Measurements from ENCODE around the gene CHPF. TPM values are rescaled to one million over a fixed set of nuclear protein-coding genes. Genes with fewer than 3 reads are reported as not detected.

The CHPF gene, protein sequence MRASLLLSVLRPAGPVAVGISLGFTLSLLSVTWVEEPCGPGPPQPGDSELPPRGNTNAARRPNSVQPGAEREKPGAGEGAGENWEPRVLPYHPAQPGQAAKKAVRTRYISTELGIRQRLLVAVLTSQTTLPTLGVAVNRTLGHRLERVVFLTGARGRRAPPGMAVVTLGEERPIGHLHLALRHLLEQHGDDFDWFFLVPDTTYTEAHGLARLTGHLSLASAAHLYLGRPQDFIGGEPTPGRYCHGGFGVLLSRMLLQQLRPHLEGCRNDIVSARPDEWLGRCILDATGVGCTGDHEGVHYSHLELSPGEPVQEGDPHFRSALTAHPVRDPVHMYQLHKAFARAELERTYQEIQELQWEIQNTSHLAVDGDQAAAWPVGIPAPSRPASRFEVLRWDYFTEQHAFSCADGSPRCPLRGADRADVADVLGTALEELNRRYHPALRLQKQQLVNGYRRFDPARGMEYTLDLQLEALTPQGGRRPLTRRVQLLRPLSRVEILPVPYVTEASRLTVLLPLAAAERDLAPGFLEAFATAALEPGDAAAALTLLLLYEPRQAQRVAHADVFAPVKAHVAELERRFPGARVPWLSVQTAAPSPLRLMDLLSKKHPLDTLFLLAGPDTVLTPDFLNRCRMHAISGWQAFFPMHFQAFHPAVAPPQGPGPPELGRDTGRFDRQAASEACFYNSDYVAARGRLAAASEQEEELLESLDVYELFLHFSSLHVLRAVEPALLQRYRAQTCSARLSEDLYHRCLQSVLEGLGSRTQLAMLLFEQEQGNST
- 10.3 and 11.3 TPM in 2 replicates for total RNA-seq (2013; cell fraction: nucleolus; rRNA removed)
- total RNA-seq (2014; rRNA removed) (12.5 and 15.2 TPM in 2 replicates), total RNA-seq (2014; rRNA removed; fragmentation: Illumina TruSeq; extraction: Trizol) (1.2 and 2.0 TPM in 2 replicates), total RNA-seq (2021) (11.6 and 12.2 TPM in 2 replicates), polyA plus RNA-seq (2011; rRNA removed) (0.89 and 2.2 TPM in 2 replicates), polyA plus RNA-seq (2014; fragmentation: Illumina TruSeq; extraction: Trizol) (0.16 and 0.75 TPM in 2 replicates), polyA plus RNA-seq (2014; fragmentation: Nextera tagmentation; extraction: Ambion mirVana) (under 1 TPM in 1 of 2 experiments, not detected in 1; 0.09 TPM), polyA plus RNA-seq (2014; rRNA removed) (8.3 and 11.5 TPM in 2 replicates), polyA plus RNA-seq (2016; fragmentation: Nextera tagmentation; extraction: Ambion mirVana) (10 to 100 TPM; 14.2 to 17.4 TPM), polyA minus RNA-seq (2011; rRNA and poly(A)+ RNA removed) (1.3 and 5.0 TPM in 2 replicates), Bru-seq, nascent RNA (percentile 56 among the genes with signal in this experiment), BruChase-seq, experiment 1, labeled RNA remaining after a 6-hour chase (percentile 56 among the genes with signal in this experiment), BruChase-seq, experiment 2, labeled RNA remaining after a 2-hour chase (percentile 54 among the genes with signal in this experiment)
- 1.8 TPM for polyA plus RNA-seq (2011; ENCODE audit: low read depth)
- 4.3 and 7.3 TPM in 2 replicates for polyA plus RNA-seq (2011; cell fraction: cytosol; rRNA removed)
- 7.0 and 8.1 TPM in 2 replicates for polyA plus RNA-seq (2011; cell fraction: nucleus; rRNA removed)
- polyA plus RNA-seq (2012) = 8.3 and 8.9 TPM in 2 replicates
- polyA minus RNA-seq (2011; cell fraction: cytosol; rRNA and poly(A)+ RNA removed) = 4.2 and 4.3 TPM in 2 replicates
- polyA minus RNA-seq (2011; cell fraction: nucleus; rRNA and poly(A)+ RNA removed) = 4.6 and 7.0 TPM in 2 replicates
- long read RNA-seq, experiment 1, transcript CHPF-201 (4 exons, 3,013 nt) = major isoform, 14 of 22 reads
- long read RNA-seq, experiment 1, transcript CHPF-202 (2 exons, 1,079 nt) = minor isoform, 6 of 22 reads
- long read RNA-seq, experiment 1, partial matches to known transcripts = 0 of 22 reads
- long read RNA-seq, experiment 1, other reads (novel, unspliced or antisense) = 2 of 22 reads
- long read RNA-seq, experiment 2, partial matches to known transcripts = 0 of 1 reads
- long read RNA-seq, experiment 2, other reads (novel, unspliced or antisense) = 1 of 1 reads

DNA sequence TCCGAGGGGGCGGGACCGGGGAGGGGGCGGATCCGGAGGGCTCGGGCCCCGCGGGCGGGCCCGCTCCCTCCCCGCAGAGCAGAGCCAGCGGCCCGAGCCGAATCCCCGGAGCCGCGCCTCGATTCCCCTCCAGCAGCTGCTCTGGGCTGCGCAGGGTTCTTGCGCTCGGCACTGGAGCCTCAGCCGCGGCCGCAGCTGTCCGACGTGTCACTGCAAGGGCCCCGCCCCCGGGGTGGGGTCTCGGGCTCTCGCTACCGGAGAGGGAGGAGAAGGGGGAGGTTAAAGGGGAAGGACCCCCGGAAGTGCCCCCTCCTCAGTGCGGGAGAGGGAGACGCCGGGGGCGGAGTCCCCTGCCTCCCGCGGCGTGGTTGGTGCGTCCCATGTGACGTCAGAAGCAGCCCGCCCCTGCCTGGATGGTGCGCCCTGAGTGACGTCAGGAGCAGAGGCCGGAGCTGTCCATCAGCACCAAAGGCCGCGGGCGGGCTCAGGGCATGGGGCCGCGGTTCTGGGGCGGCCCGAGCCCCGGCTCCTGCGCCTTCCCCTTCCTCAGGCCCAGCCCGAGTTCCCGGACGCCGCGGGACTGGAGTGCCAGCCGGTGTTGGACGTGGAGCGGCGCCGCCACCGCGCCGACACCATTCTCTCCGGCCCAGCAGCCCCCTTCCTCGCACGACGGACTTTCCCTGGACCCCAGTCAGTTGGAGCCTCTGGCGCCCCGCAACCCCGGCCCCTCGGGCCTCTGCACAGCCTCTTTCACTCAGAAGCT is at the start of gene CHPF, which contains the start of gene TMEM198:
Gene CHPF, minus strand, starts transcription at position 214 of the 763 bp plus-strand sequence. CDS start 271 bp downstream, outside the sequence.
Gene TMEM198, plus strand, starts transcription at position 433 of the 763 bp plus-strand sequence. CDS start 700 bp downstream, outside the sequence.
- ATAC-seq (peak; percentile 85), DNase-seq (ENCODE audit: low read depth, low spot score) (peak; percentile 69), FAIRE-seq (peak; percentile 72)
- intact Hi-C loops (cut with micrococcal nuclease; ENCODE audit: unreplicated experiment) (no loop called here), in situ Hi-C loops (cut with MboI) (loop anchor here (5.0 kb wide), 1 partner anchor 144 kb away; no protein-coding TSS in a partner anchor)
- peaks cover 0 to 7% of the 10 kb centered on the region in 2 experiments; a peak in 2 of 4 replicates for H3K27me3 ChIP-seq (replicated peaks in 1 of 2; ENCODE audit: control insufficient read depth in 2 of 2, insufficient read depth in 2 of 2, low read length in 1 of 2)
- peaks cover 3% of the 10 kb centered on the region; the same call in 1 of the 2 replicates for H3K4me1 ChIP-seq (ENCODE audit: control insufficient read depth, insufficient read depth, low read length)
- H2AFZ ChIP-seq (ENCODE audit: control insufficient read depth, low read depth, low read length) = peak within 1 kb of the TSS; percentile 62
- no peaks in the 10 kb centered on the region for H3K79me2 ChIP-seq (ENCODE audit: control insufficient read depth, insufficient read depth, low read length)
- CTCF ChIA-PET = interaction anchor here (0.7 to 4.5 kb wide), 9 partner anchors 9 to 146 kb away, joined by 3 to 68 read pairs (median 4); partner anchors contain the start of gene GMPPA
- no peaks in the 10 kb centered on the region for H3K9me3 ChIP-seq (replicated peaks; ENCODE audit: control insufficient read depth, insufficient read depth, low read length)
- SMC1A ChIA-PET (ENCODE audit: uncharacterized antibody, unreplicated experiment) = interaction anchor here (0.9 to 1.3 kb wide), 4 partner anchors 14 to 145 kb away, joined by 3 read pairs; no protein-coding TSS in a partner anchor
- RAD21 ChIA-PET (ENCODE audit: unreplicated experiment) = interaction anchor here (0.6 to 3.6 kb wide), 6 partner anchors 45 to 146 kb away, joined by 3 to 20 read pairs (median 4); partner anchors contain the start of genes GMPPA and STK11IP
- H4K20me1 ChIP-seq (ENCODE audit: control insufficient read depth, insufficient read depth) = no peaks in the 10 kb centered on the region; the same call in 1 of the 2 replicates
- no peak within 1 kb of the TSS for H3K27ac ChIP-seq (ENCODE audit: control insufficient read depth, insufficient read depth)
- no peaks in the 10 kb centered on the region; a peak in 1 of 4 replicates for H3K36me3 ChIP-seq (ENCODE audit: control insufficient read depth in 2 of 2, insufficient read depth in 2 of 2, low read length in 1 of 2)
- 1% methylated on average over 37 of the region's 75 CpGs for WGBS (ENCODE audit: insufficient coverage, insufficient replicate concordance, low lambda C conversion rate, missing lambda C conversion rate)
- H3K4me2 ChIP-seq (ENCODE audit: control insufficient read depth, insufficient read depth) = peak within 1 kb of the TSS; percentile 81
- H3K4me3 ChIP-seq = peak within 1 kb of the TSS; percentile 69
- POLR2A ChIA-PET = interaction anchor here (0.6 to 1.3 kb wide), 3 partner anchors 45 to 146 kb away, joined by 3 to 5 read pairs (median 3); partner anchors contain the start of genes GMPPA and STK11IP
- BruUV-seq (replicated peaks) = no TSS peak
- H3K9ac ChIP-seq (ENCODE audit: control insufficient read depth, insufficient read depth, low read length) = peak within 1 kb of the TSS; percentile 44; the same call in 1 of the 2 replicates
- TF ChIP-seq, protein P1, sequence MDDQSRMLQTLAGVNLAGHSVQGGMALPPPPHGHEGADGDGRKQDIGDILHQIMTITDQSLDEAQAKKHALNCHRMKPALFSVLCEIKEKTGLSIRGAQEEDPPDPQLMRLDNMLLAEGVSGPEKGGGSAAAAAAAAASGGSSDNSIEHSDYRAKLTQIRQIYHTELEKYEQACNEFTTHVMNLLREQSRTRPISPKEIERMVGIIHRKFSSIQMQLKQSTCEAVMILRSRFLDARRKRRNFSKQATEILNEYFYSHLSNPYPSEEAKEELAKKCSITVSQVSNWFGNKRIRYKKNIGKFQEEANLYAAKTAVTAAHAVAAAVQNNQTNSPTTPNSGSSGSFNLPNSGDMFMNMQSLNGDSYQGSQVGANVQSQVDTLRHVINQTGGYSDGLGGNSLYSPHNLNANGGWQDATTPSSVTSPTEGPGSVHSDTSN (IDR thresholded peaks at IDR 0.05; ENCODE audit: insufficient replicate concordance, low read depth, low read length) = peak; percentile 58
- TF ChIP-seq RFX5 (IDR thresholded peaks at IDR 0.05; ENCODE audit: low read depth, low read length) (peak; percentile 75; the same call in 1 of the 2 replicates), SRF (IDR thresholded peaks at IDR 0.05; ENCODE audit: low read depth in 2 of 2, low read length in 2 of 2) (peak in 1 of 2 experiments; percentile 69; a peak in 2 of 4 replicates), MXI1 (IDR thresholded peaks at IDR 0.05; ENCODE audit: low read depth, low read length) (peak; percentile 71), MEF2B (IDR thresholded peaks at IDR 0.05; ENCODE audit: partially characterized antibody, poor library complexity, severe bottlenecking) (peak; percentile 63), KLF5 (IDR thresholded peaks at IDR 0.05; ENCODE audit: partially characterized antibody) (peak; percentile 91), TCF12 (IDR thresholded peaks at IDR 0.05; ENCODE audit: low read depth, low read length) (peak; percentile 14; the same call in 1 of the 2 replicates), CREB1 (IDR thresholded peaks at IDR 0.05; ENCODE audit: low read depth) (peak; percentile 97), NBN (IDR thresholded peaks at IDR 0.05) (peak; percentile 87), BMI1 (IDR thresholded peaks at IDR 0.05; ENCODE audit: borderline replicate concordance) (no peak), ATF7 (IDR thresholded peaks at IDR 0.05; ENCODE audit: low read depth) (peak; percentile 96)
- TF ChIP-seq, protein P2, sequence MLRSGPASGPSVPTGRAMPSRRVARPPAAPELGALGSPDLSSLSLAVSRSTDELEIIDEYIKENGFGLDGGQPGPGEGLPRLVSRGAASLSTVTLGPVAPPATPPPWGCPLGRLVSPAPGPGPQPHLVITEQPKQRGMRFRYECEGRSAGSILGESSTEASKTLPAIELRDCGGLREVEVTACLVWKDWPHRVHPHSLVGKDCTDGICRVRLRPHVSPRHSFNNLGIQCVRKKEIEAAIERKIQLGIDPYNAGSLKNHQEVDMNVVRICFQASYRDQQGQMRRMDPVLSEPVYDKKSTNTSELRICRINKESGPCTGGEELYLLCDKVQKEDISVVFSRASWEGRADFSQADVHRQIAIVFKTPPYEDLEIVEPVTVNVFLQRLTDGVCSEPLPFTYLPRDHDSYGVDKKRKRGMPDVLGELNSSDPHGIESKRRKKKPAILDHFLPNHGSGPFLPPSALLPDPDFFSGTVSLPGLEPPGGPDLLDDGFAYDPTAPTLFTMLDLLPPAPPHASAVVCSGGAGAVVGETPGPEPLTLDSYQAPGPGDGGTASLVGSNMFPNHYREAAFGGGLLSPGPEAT (IDR thresholded peaks at IDR 0.05; ENCODE audit: low read depth) = 0 out of 2 replicates have a peak, but pooled peaks have one; percentile 34

All from GM12878 (cell line).